Activated naive CD4-positive, alpha-beta T cell treated with anti-CD3 and anti-CD28 coated beads for 36 hours (primary cell): ENCODE results near the gene ORC6. TPM values are rescaled to one million over a fixed set of nuclear protein-coding genes. Genes with fewer than 3 reads are reported as not detected.

Experiments used
- CTCF ChIA-PET: fragments of 350-600 bp; sonication (Branson Sonifier 250); formaldehyde crosslinking; loops from one replicate; lab custom pipeline; 2021; ENCODE audit warnings: antibody characterized with exemption; lab: Charles Lee
- DNase-seq: peaks from one replicate; pipeline ENCODE4 v3.0.0-alpha.2; 2020
- H3K27ac Mint-ChIP-seq: one replicate; pipeline ENCODE4 v1.8.0; 2021; ENCODE audit warnings: mild to moderate bottlenecking, mixed read lengths
- H3K27me3 Mint-ChIP-seq: one replicate; pipeline ENCODE4 v1.8.0; 2021; ENCODE audit warnings: low read depth, mixed read lengths
- H3K36me3 Mint-ChIP-seq: one replicate; pipeline ENCODE4 v1.8.0; 2021; ENCODE audit warnings: low read depth, mixed read lengths
- H3K4me1 Mint-ChIP-seq: one replicate; pipeline ENCODE4 v1.8.0; 2021; ENCODE audit warnings: low read depth, mixed read lengths
- H3K4me3 Mint-ChIP-seq: one replicate; pipeline ENCODE4 v1.8.0; 2021; ENCODE audit warnings: mild to moderate bottlenecking, moderate library complexity, mixed read lengths
- H3K9me3 Mint-ChIP-seq: one replicate; pipeline ENCODE4 v1.8.0; 2021; ENCODE audit warnings: mixed read lengths
- intact Hi-C: fragments of 100-400 bp; cut with micrococcal nuclease; formaldehyde crosslinking; loops from one replicate; pipeline ENCODE4 v1.15.1; 2023
- total RNA-seq, 2 experiments: library from RNA; stranded (reverse); gene quantifications; one replicate each; pipeline ENCODE4 v1.2.3, GENCODE V29; 2021

The ORC6 gene
- total RNA-seq, 2 experiments from 2014 or later, result 57.7 to 61.9 TPM

DNA sequence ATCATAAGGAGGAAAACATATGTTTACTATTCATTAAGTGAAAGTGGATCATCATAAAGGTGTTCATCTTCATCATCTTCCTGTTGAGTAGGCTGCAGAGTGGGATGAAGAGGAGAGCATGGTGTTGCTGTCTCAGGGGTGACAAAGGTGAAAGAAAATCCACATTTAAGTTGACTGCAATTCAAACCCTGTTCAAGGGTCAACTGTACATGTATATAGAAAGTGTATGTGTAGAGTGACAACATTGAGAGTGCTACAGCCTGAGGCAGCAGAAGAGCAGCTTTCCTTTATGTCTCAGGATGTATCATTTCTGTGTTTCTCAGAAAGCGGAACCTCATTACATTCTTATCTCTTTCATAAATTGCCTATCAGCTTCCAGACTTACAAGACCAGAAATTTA lies 17.2 kb downstream of the ORC6 start:
- intact Hi-C loops, result no loop called here
- Mint-ChIP-seq H3K4me1 (no peaks in the 10 kb centered on the region), H3K4me3 (no peak overlapping the region), H3K27ac (no peak overlapping the region), H3K27me3 (no peaks in the 10 kb centered on the region), H3K36me3 (peaks cover 3% of the 10 kb centered on the region), H3K9me3 (no peaks in the 10 kb centered on the region)
- DNase-seq, result no peak
- CTCF ChIA-PET, result no interaction called here

DNA sequence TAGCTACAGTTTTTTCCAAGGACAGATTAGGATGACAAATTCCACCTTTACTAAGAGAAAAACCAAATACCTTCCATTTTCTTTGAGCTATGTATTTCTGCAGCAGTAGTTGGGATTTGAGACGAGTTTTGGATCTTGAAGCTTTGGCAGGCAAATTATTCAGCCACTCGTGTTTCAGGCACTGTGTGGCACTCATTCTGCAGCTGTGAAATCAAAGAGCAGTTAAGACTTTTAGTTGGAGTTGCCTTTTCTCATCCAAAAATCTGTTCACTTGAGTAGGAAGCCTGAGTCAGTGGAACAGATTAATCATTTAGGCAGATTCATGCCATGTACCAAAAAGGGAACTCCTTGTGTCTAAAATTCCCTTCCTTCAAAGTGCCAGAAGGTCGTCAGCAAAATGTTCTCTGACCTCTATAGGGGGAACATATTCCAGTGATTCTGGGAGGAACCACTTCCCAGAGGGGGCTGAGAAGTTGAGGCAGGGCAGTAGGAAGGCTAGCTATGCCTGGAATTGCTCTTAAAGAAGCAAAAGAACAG lies 20.1 kb downstream of the ORC6 start:
- no peak overlapping the region for H3K27ac Mint-ChIP-seq
- no peaks in the 10 kb centered on the region for H3K27me3 Mint-ChIP-seq
- no peaks in the 10 kb centered on the region for H3K9me3 Mint-ChIP-seq
- H3K36me3 Mint-ChIP-seq, result no peaks in the 10 kb centered on the region
- CTCF ChIA-PET, result interaction anchor here (0.6 kb wide), 1 partner anchor 89 kb away, joined by 3 read pairs; no protein-coding TSS in a partner anchor
- DNase-seq, result no peak
- intact Hi-C loops, result no loop called here
- no peak overlapping the region for H3K4me3 Mint-ChIP-seq
- no peaks in the 10 kb centered on the region for H3K4me1 Mint-ChIP-seq

DNA sequence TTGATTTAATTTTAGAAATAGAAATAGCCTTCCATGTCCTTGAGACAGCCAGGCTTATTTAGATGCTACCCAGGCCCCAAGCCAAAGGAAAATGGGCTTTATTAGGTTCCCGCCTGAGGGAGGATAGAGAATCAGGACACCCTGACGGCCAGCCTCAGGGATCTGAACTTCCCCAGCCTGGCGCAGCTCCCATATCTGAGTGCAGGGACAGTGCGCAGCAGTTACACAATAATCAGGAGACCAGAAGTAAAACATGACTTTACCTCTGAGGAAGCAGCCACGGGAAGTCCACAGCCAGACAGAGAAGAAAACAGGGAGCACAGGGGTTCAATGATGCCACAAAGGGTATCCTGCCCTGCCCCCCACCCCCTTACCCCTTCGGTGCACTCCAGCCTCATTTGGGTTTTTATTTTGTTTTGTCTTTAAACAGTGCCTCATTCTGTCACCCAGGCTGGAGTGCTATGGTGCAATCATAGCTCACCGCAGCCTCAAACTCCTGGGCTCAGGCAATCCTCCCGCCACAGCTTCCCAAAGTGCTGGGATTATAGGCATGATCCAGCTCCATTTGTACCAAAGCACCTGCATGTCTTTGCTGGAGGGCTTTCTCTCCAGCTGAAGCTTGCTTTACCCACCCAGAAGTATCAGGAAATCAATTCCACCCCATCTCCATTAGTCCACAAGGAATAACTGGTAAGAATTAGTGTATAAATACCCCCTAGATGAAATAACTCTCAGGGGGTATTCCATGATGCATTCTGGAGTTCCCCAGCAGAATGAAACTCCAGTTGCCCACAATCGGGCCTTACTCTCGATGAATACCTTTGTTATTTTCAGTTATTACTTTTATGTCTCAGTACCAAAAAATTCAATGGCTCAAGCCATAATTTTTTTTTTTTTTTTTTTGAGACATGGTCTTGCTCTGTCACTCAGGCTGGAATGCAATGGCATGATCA lies 21.9 kb downstream of the ORC6 start:
- H3K4me3 Mint-ChIP-seq, result no peak overlapping the region
- H3K27ac Mint-ChIP-seq, result no peak overlapping the region
- H3K27me3 Mint-ChIP-seq, result no peaks in the 10 kb centered on the region
- DNase-seq, result no peak
- CTCF ChIA-PET, result no interaction called here
- no peaks in the 10 kb centered on the region for H3K9me3 Mint-ChIP-seq
- intact Hi-C loops, result no loop called here
- H3K4me1 Mint-ChIP-seq, result no peaks in the 10 kb centered on the region
- no peaks in the 10 kb centered on the region for H3K36me3 Mint-ChIP-seq

DNA sequence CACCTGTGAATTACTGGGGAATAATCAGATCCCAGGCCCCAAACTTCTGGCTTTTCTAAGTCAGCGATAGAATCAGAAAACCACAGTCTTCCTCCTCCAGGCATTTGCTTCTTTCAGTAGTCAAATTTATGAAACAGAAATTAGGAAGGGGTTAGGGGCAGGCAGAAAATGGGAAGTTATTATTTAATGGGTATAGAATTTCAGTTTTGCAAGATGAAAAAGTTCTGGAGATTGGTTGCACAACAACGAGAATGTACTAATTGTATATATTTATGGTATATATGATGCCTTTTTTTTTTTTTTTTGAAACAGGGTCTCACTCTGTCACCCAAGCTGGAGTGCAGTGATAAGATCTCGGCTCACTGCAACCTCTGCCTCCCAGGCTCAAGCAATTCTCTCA lies 23.5 kb downstream of the ORC6 start:
- Mint-ChIP-seq H3K36me3 (no peaks in the 10 kb centered on the region), H3K4me3 (no peak overlapping the region), H3K9me3 (no peaks in the 10 kb centered on the region), H3K27ac (no peak overlapping the region), H3K4me1 (no peaks in the 10 kb centered on the region), H3K27me3 (no peaks in the 10 kb centered on the region)
- intact Hi-C loops, result no loop called here
- DNase-seq, result no peak
- CTCF ChIA-PET, result no interaction called here

DNA sequence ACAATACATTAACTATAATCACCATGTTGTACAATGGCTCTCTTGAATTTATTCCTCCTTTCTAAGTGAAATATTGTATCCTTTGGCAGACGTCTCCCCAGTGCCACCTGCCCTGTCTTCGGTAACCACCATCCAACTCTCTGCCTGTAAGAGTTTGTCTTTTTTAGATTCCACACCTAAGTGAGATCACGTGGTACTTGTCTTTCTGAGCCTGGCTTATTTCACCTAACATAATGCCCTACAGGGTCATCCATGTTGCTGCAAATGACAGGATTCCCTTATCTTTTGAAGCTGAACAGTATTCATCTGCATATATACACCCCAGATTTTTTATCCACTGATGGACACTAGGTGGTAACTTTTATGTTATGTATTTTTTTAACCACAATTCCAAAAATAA lies 24.2 kb downstream of the ORC6 start:
- CTCF ChIA-PET, result no interaction called here
- Mint-ChIP-seq H3K4me3 (no peak overlapping the region), H3K9me3 (no peaks in the 10 kb centered on the region)

DNA sequence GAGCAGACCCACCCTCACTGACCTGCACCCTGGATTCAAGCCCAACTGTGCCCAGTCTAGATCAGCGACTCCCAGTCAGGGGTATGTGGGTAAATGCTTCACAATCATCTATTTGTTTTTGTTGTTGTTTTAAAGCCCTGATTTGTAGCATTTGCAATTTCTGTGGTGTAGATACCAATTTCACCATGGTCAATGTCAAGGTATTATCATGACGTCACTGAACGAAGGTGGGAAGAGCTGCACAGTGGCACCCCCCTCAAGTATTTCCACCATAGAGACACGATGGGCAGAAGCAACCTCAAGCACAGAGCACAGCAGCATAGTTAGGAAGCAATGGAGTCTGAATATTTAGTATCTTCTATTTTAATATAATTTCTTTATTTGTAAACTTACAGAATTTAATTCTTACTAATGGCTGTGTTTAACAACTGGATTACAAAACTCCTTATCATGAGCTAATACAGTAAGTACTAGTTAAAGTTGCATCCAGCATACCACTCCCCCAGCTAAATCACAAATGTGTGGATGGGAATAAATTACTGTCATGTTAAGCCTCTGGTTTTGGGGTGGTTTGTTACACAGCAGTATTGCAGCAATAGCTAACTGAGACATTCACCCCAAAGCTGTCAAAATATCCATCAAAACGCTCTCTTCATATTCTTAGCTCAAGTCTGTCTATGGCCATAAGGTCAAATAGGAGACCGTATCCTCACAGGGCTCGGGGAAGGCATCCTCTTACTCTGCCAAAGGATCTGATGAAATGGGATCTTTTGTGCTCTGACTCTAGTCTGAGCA lies 25.5 kb downstream of the ORC6 start:
- no peak for DNase-seq
- intact Hi-C loops, result no loop called here
- Mint-ChIP-seq H3K27ac (no peak overlapping the region), H3K4me3 (no peak overlapping the region), H3K27me3 (no peaks in the 10 kb centered on the region), H3K9me3 (no peaks in the 10 kb centered on the region), H3K36me3 (no peaks in the 10 kb centered on the region), H3K4me1 (no peaks in the 10 kb centered on the region)
- CTCF ChIA-PET, result no interaction called here

More for the DNA sequence above, 24.2 kb downstream of the ORC6 start:
- intact Hi-C loops, result no loop called here
- DNase-seq, result no peak
- H3K27ac Mint-ChIP-seq, result no peak overlapping the region
- no peaks in the 10 kb centered on the region for H3K4me1 Mint-ChIP-seq
- no peaks in the 10 kb centered on the region for H3K36me3 Mint-ChIP-seq
- no peaks in the 10 kb centered on the region for H3K27me3 Mint-ChIP-seq

DNA sequence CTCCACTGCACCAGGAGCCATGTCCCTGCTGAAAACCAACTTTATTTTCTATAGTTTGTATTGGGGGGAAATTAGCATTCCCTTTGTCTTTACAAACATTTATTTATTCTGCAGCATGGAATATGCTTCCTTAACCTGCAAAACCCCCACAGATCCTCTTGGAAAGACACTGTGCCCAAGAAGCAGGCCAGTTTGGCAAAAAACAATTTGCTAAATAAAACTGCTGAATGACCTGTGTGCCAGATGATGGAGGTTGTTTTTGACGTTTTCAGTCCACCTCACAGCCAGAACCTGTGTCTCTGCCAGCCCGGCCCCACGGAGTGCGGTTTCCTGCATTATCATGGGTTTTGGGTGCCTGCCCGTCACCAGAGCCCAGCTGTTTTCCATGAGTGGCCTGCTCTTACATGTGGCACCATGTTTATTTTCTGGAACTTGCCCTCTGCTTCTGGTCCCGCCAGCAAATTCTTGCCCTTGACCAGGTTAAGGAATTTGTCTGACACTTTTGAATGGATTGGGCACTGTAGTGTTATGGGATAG lies 26.4 kb downstream of the ORC6 start:
- Mint-ChIP-seq H3K27ac (no peak overlapping the region), H3K27me3 (no peaks in the 10 kb centered on the region), H3K36me3 (no peaks in the 10 kb centered on the region), H3K9me3 (no peaks in the 10 kb centered on the region), H3K4me3 (no peak overlapping the region), H3K4me1 (no peaks in the 10 kb centered on the region)
- no peak for DNase-seq
- intact Hi-C loops, result no loop called here
- CTCF ChIA-PET, result no interaction called here

DNA sequence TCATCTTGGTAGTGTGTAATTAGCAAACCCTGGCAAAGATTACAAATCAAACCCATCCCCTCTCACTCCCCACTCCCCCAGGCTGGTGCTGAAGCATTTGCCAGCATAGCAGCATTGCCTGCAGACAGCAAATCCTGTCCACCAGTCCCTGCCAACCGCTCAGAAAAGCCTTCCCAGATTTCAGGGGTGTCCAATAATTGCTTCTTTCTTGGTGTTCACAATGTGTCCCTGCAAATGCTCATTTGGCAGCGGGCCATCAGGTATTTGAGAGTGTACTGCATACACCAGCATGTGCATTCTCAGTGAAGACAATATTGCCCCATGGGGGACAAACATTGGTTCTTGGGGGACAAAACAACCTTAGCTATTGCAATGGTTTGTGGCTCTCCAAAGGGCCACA lies 28.2 kb downstream of the ORC6 start:
- Mint-ChIP-seq H3K9me3 (no peaks in the 10 kb centered on the region), H3K36me3 (no peaks in the 10 kb centered on the region), H3K27ac (no peak overlapping the region), H3K27me3 (no peaks in the 10 kb centered on the region), H3K4me3 (no peak overlapping the region), H3K4me1 (no peaks in the 10 kb centered on the region)
- no peak for DNase-seq
- intact Hi-C loops, result no loop called here
- CTCF ChIA-PET, result no interaction called here

DNA sequence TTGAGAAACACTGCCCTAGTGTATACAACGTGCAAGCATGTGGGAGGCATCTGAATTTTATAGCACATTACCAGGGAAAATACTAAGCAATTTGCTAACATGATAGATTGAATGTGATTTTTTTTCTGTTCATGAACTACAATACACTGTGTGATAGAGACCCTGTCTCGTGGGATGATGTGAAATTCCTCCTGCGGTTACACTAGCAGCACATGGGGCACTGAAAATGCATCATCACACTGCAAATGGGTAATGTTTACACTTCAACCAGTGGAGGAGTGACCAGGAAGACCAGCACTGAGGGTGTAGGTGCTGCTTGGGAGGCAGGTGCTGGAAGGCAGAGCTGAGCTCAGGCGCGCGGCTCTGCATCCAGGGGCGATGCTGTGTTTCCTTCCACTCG lies 28.8 kb downstream of the ORC6 start:
- CTCF ChIA-PET, result no interaction called here
- H3K27ac Mint-ChIP-seq, result no peak overlapping the region
- intact Hi-C loops, result no loop called here
- DNase-seq, result no peak
- no peaks in the 10 kb centered on the region for H3K4me1 Mint-ChIP-seq
- H3K36me3 Mint-ChIP-seq, result no peaks in the 10 kb centered on the region
- no peak overlapping the region for H3K4me3 Mint-ChIP-seq
- H3K27me3 Mint-ChIP-seq, result no peaks in the 10 kb centered on the region
- H3K9me3 Mint-ChIP-seq, result no peaks in the 10 kb centered on the region

DNA sequence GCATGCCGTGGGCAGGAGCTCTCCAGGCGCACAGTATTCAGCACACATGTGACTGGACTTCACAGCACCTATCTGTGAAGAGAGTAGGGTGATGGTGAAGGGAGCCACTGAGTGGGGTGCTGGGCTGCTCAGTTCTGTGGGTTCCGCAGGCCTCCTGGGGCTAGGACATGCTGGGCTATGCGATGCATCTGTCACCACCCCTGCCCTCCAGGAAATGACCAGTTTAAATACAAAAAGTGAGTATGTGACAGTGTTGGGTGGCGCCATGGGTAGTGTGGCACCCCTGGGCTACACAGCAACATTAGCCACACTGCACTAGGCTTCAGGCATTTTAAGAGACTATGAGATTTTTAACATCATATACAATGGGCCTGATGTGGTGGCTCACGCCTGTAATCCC lies 30.1 kb downstream of the ORC6 start:
- Mint-ChIP-seq H3K9me3 (no peaks in the 10 kb centered on the region), H3K4me1 (no peaks in the 10 kb centered on the region), H3K36me3 (no peaks in the 10 kb centered on the region), H3K27me3 (no peaks in the 10 kb centered on the region), H3K27ac (no peak overlapping the region), H3K4me3 (no peak overlapping the region)
- no peak for DNase-seq
- intact Hi-C loops, result no loop called here
- CTCF ChIA-PET, result no interaction called here

DNA sequence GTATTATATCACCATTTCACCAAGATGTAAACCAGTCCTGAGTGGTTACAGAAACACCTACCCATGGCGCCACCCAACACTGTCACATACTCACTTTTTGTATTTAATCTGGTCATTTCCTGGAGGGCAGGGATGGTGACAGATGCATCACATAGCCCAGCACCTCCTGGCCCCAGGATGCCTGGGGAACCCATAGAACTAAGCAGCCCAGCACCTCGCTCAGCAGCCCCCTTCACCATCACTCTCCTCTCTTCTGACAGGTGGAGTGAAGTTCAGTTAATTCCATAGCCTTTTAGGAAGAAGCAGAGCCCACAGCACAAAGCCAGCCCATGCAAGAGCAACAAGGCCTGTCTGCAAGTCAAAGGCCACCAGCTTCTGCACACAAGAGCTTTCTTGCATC lies 31.2 kb downstream of the ORC6 start:
- H3K27ac Mint-ChIP-seq, result no peak overlapping the region
- peaks cover 2% of the 10 kb centered on the region for H3K9me3 Mint-ChIP-seq
- no peaks in the 10 kb centered on the region for H3K4me1 Mint-ChIP-seq
- intact Hi-C loops, result no loop called here
- no peak for DNase-seq
- H3K27me3 Mint-ChIP-seq, result no peaks in the 10 kb centered on the region
- CTCF ChIA-PET, result no interaction called here
- H3K36me3 Mint-ChIP-seq, result no peaks in the 10 kb centered on the region
- no peak overlapping the region for H3K4me3 Mint-ChIP-seq

DNA sequence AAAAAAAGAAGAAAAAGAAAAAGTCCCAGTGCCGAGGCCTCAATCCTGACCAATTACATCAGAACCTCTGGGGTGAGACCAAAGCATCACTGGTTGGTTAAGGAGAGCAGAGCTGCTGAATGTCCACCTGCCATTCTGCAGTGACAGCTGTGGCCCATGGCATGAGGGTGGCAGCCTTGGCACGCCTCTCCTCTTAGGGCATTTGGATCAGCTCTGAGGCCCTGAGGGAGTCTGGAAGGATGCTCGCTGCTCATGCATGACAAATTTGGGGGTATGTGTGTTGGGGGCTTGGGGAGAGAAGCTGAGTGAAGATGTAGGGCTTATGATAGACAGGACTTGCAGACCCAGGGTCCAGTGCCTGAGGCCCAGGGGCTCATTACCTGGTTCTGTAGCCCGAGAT lies 32.4 kb downstream of the ORC6 start:
- no peaks in the 10 kb centered on the region for H3K36me3 Mint-ChIP-seq
- intact Hi-C loops, result no loop called here
- H3K27me3 Mint-ChIP-seq, result no peaks in the 10 kb centered on the region
- H3K27ac Mint-ChIP-seq, result no peak overlapping the region
- DNase-seq, result no peak
- CTCF ChIA-PET, result interaction anchor here (0.6 to 1.3 kb wide), 3 partner anchors 60 to 195 kb away, joined by 3 to 4 read pairs (median 3); no protein-coding TSS in a partner anchor
- H3K4me1 Mint-ChIP-seq, result no peaks in the 10 kb centered on the region
- H3K9me3 Mint-ChIP-seq, result peaks cover 6% of the 10 kb centered on the region
- H3K4me3 Mint-ChIP-seq, result no peak overlapping the region
